ENCODE measurements around the gene CYSLTR2.

GRCh38 chr13:48693998-48694397 is 40.3 kb downstream of the CYSLTR2 start:
- TF ChIP-seq CTCF (conservative IDR thresholded peaks at IDR 0.05) (no peak), ZFX (IDR thresholded peaks at IDR 0.05) (no peak)
